Keratinocyte (primary cell): ENCODE data around the gene VWC2. TPM values are rescaled to one million over a fixed set of nuclear protein-coding genes. Genes with fewer than 3 reads are reported as not detected.
"Not testable (repeated sequence)": the region's sequence is repeated elsewhere in the genome, so short reads cannot be mapped to it uniquely, and the experiment has no call there.

ENCODE experiments used
- DNase-seq: peaks from one replicate; pipeline ENCODE4 v3.0.0-alpha.2; 2011; ENCODE audit warnings: low read depth, missing footprints, low spot score
- FAIRE-seq: peaks from 2 replicates; lab custom pipeline; 2011; peaks lifted over from hg19 to GRCh38; lab: Jason Lieb, UNC
- H2AFZ ChIP-seq: 2 replicates; pipeline ENCODE4 v1.6.0; 2012; ENCODE audit warnings: low read length, control low read depth, inconsistent platforms; ENCODE audit not compliant: control insufficient read depth
- H3K27ac ChIP-seq: 2 replicates; pipeline ENCODE4 v1.5.1; 2011; ENCODE audit warnings: low read length; ENCODE audit not compliant: control insufficient read depth, insufficient read depth
- H3K27me3 ChIP-seq: 3 replicates; pipeline ENCODE4 v1.6.0; 2011; ENCODE audit warnings: low read length; ENCODE audit not compliant: control insufficient read depth, insufficient read depth; ENCODE audit errors: extremely low read depth
- H3K36me3 ChIP-seq, 2 experiments: 2 replicates in 1 of 2; 3 replicates in 1 of 2; pipeline ENCODE4 v1.5.1; 2011; ENCODE audit warnings: low read length in 2 of 2, mild to moderate bottlenecking in 1 of 2; ENCODE audit not compliant: control insufficient read depth in 2 of 2, insufficient read depth in 2 of 2; ENCODE audit errors: extremely low read depth in 1 of 2
- H3K4me1 ChIP-seq: 3 replicates; pipeline ENCODE4 v1.5.1; 2011; ENCODE audit warnings: low read length; ENCODE audit not compliant: control insufficient read depth, insufficient read depth; ENCODE audit errors: extremely low read depth
- H3K4me2 ChIP-seq: 3 replicates; pipeline ENCODE4 v1.6.0; 2011; ENCODE audit warnings: low read depth, low read length; ENCODE audit not compliant: control insufficient read depth, insufficient read depth; ENCODE audit errors: extremely low read depth
- H3K4me3 ChIP-seq, 3 experiments: fragments of 200-600 bp in 1 of 3; sonication (generic) in 1 of 3; 2 replicates in 2 of 3; 3 replicates in 1 of 3; pipeline ENCODE4 v1.5.1; 2011 to 2016; ENCODE audit warnings: low read length in 3 of 3, mild to moderate bottlenecking in 3 of 3, control low read depth in 2 of 3, inconsistent platforms in 1 of 3, low read depth in 1 of 3, mixed read lengths in 1 of 3, mixed run types in 1 of 3, moderate library complexity in 1 of 3; ENCODE audit not compliant: control insufficient read depth in 2 of 3, insufficient read depth in 2 of 3; ENCODE audit errors: extremely low read depth in 1 of 3
- H3K79me2 ChIP-seq: 2 replicates; pipeline ENCODE4 v1.6.0; 2012; ENCODE audit warnings: low read length; ENCODE audit not compliant: control insufficient read depth, insufficient read depth
- H3K9ac ChIP-seq: 3 replicates; pipeline ENCODE4 v1.6.0; 2011; ENCODE audit warnings: low read length; ENCODE audit not compliant: control insufficient read depth, insufficient read depth; ENCODE audit errors: extremely low read depth
- H3K9me1 ChIP-seq: 3 replicates; pipeline ENCODE4 v1.6.0; 2011; ENCODE audit warnings: low read length; ENCODE audit not compliant: control insufficient read depth, insufficient read depth; ENCODE audit errors: extremely low read depth
- H3K9me3 ChIP-seq: 2 replicates; pipeline ENCODE4 v1.5.1; 2012; ENCODE audit warnings: low read depth, low read length; ENCODE audit not compliant: control insufficient read depth
- H4K20me1 ChIP-seq: 3 replicates; pipeline ENCODE4 v1.6.0; 2011; ENCODE audit warnings: low read length; ENCODE audit not compliant: control insufficient read depth, insufficient read depth; ENCODE audit errors: extremely low read depth
- CTCF ChIP-seq, 3 experiments: IDR thresholded peaks in 1 of 3; conservative IDR thresholded peaks in 1 of 3; optimal IDR thresholded peaks in 1 of 3; 2 replicates in 2 of 3; 3 replicates in 1 of 3; pipeline versions ENCODE3 to v1.5.1; 2011; ENCODE audit warnings: low read length in 3 of 3, mild to moderate bottlenecking in 3 of 3, moderate library complexity in 2 of 3, control low read depth in 1 of 3, inconsistent platforms in 1 of 3; ENCODE audit not compliant: insufficient read depth in 2 of 3; ENCODE audit errors: extremely low read depth in 1 of 3
- EZH2 ChIP-seq: IDR thresholded peaks from one replicate; pipeline ENCODE4 v1.6.1; 2012; ENCODE audit warnings: inconsistent platforms, mild to moderate bottlenecking, low read length, moderate library complexity
- dilution Hi-C: fragments of 300-500 bp; cut with MboI; formaldehyde crosslinking; loops from one replicate; pipeline ENCODE4 v1.7.0; 2020; ENCODE audit warnings: low sequenced_read_pairs; ENCODE audit not compliant: extremely low pct_ligation_motif_present
- polyA plus RNA-seq, 5 experiments: library from polyadenylated mRNA; depleted of rRNA in 3 of 5; stranded (reverse) in 3 of 5; stranded (forward) in 1 of 5; unstranded in 1 of 5; fragments of >200 nt; gene quantifications; 1 replicate in 1 of 5; 2 replicates in 3 of 5; 3 replicates in 1 of 5; pipeline versions ENCODE4 v1.2.1 to v1.2.3, GENCODE V29; 2011 to 2012; ENCODE audit warnings: missing spikeins in 2 of 5, low read depth in 1 of 5, low replicate concordance in 1 of 5

VWC2 gene
- polyA plus RNA-seq, 1 donor (not counting 4 experiments of a cell fraction or from before 2014, with no cell fraction given), result not detected

- H4K20me1 ChIP-seq, result no peaks in the 10 kb centered on the region
- FAIRE-seq, result no peak
- DNase-seq, result no peak
- dilution Hi-C loops, result no loop called here
- H2AFZ ChIP-seq, result peak overlapping the region; percentile 62
- H3K9ac ChIP-seq, result no peak overlapping the region
- H3K4me1 ChIP-seq, result no peaks in the 10 kb centered on the region
- TF ChIP-seq CTCF (optimal IDR thresholded peaks at IDR 0.05 in 1 of 3, IDR thresholded peaks at IDR 0.05 in 1 of 3, conservative IDR thresholded peaks at IDR 0.05 in 1 of 3; ENCODE audit: extremely low read depth in 1 of 3, insufficient read depth in 2 of 3, low read length in 3 of 3) (no peak), EZH2 (no peak)
- H3K27me3 ChIP-seq, result no peaks in the 10 kb centered on the region
- H3K27ac ChIP-seq, result no peak overlapping the region
- no peaks in the 10 kb centered on the region for H3K36me3 ChIP-seq
- H3K79me2 ChIP-seq, result no peaks in the 10 kb centered on the region
- H3K4me3 ChIP-seq, result no peak overlapping the region
- H3K9me3 ChIP-seq, result no peaks in the 10 kb centered on the region
- H3K9me1 ChIP-seq, result no peaks in the 10 kb centered on the region
- no peak overlapping the region for H3K4me2 ChIP-seq
Observed at GRCh38 chr7:49848211-49848841, 74.9 kb downstream of the VWC2 start.

- H3K9me1 ChIP-seq, result no peaks in the 10 kb centered on the region
- DNase-seq, result no peak
- H2AFZ ChIP-seq, result no peak overlapping the region
- dilution Hi-C loops, result no loop called here
- no peaks in the 10 kb centered on the region for H3K36me3 ChIP-seq
- no peaks in the 10 kb centered on the region for H3K27me3 ChIP-seq
- H4K20me1 ChIP-seq, result no peaks in the 10 kb centered on the region
- H3K27ac ChIP-seq, result no peak overlapping the region
- H3K9ac ChIP-seq, result no peak overlapping the region
- H3K79me2 ChIP-seq, result no peaks in the 10 kb centered on the region
- no peak for TF ChIP-seq CTCF (optimal IDR thresholded peaks at IDR 0.05 in 1 of 3, IDR thresholded peaks at IDR 0.05 in 1 of 3, conservative IDR thresholded peaks at IDR 0.05 in 1 of 3; ENCODE audit: extremely low read depth in 1 of 3, insufficient read depth in 2 of 3, low read length in 3 of 3)
- TF ChIP-seq EZH2, result no peak
- no peak overlapping the region for H3K4me3 ChIP-seq
- no peak overlapping the region for H3K4me2 ChIP-seq
- no peaks in the 10 kb centered on the region for H3K4me1 ChIP-seq
- no peaks in the 10 kb centered on the region for H3K9me3 ChIP-seq
- FAIRE-seq, result no peak
Observed at GRCh38 chr7:49850921-49851613, 77.6 kb downstream of the VWC2 start.

- H3K4me3 ChIP-seq, H3K27me3 ChIP-seq, dilution Hi-C loops, H3K4me2 ChIP-seq, FAIRE-seq, H2AFZ ChIP-seq, H3K36me3 ChIP-seq, H3K27ac ChIP-seq, H3K9ac ChIP-seq, H3K9me1 ChIP-seq, H4K20me1 ChIP-seq, H3K9me3 ChIP-seq, DNase-seq, H3K79me2 ChIP-seq, H3K4me1 ChIP-seq: not testable (repeated sequence)
Observed at GRCh38 chr7:49851614-49851934, 78.1 kb downstream of the VWC2 start.
